A549 (cell line): ENCODE measurements around the gene TBX10. TPM values are rescaled to one million over a fixed set of nuclear protein-coding genes. Genes with fewer than 3 reads are reported as not detected.

Experiments
- ATAC-seq, 2 experiments: fragments of 200-7000 bp in 1 of 2; fragments of >200 bp in 1 of 2; cut with Nextera tagmentation in 1 of 2; cut with Tn5 transposase in 1 of 2; 3 replicates each; pipeline versions ENCODE4 v1.8.0 to v1.9.1; 2018 to 2020; ENCODE audit warnings: mild to moderate bottlenecking in 1 of 2, moderate library complexity in 1 of 2
- CTCF ChIA-PET: fragments of 300-600 bp; sonication (Branson Sonifier 250); formaldehyde crosslinking; extraction: SDS; loops from one replicate; lab custom pipeline; 2021; ENCODE audit warnings: antibody characterized with exemption, inconsistent platforms; lab: Yijun Ruan, JAX
- POLR2A ChIA-PET: fragments of 350-600 bp; formaldehyde crosslinking; extraction: SDS; loops from one replicate; lab custom pipeline; 2021; ENCODE audit warnings: antibody characterized with exemption, inconsistent platforms; lab: Yijun Ruan, JAX
- DNase-seq, 2 experiments: peaks; one replicate each; pipeline versions ENCODE4 v3.0.0 to v3.0.0-alpha.2; 2011 to 2016; ENCODE audit warnings: low read depth in 1 of 2, low spot score in 1 of 2
- FAIRE-seq: peaks from 2 replicates; lab custom pipeline; 2011; peaks lifted over from hg19 to GRCh38; lab: Jason Lieb, UNC
- H3K27ac ChIP-seq, 2 experiments: fragments of >200 bp; sonication (Bioruptor Twin); formaldehyde crosslinking; 3 replicates each; pipeline ENCODE4 v1.5.1; 2016 to 2017
- H3K4me1 ChIP-seq: fragments of >200 bp; sonication (Bioruptor Twin); formaldehyde crosslinking; 3 replicates; pipeline ENCODE4 v1.6.1; 2016
- H3K4me2 ChIP-seq: fragments of >200 bp; sonication (Bioruptor Twin); formaldehyde crosslinking; 3 replicates; pipeline ENCODE4 v1.6.1; 2016
- H3K4me3 ChIP-seq: fragments of >200 bp; sonication (Bioruptor Twin); formaldehyde crosslinking; 3 replicates; pipeline ENCODE4 v1.5.1; 2016
- H3K9me3 ChIP-seq: fragments of >200 bp; sonication (Bioruptor Twin); formaldehyde crosslinking; 3 replicates; pipeline ENCODE4 v1.6.1; 2016
- BCL3 ChIP-seq: fragments of >200 bp; sonication (Bioruptor Twin); formaldehyde crosslinking; IDR thresholded peaks from 3 replicates; pipeline ENCODE4 v1.6.1; 2016
- CHD2 ChIP-seq: fragments of 150-350 bp; IDR thresholded peaks from 2 replicates; pipeline ENCODE4 v1.6.1; 2014; ENCODE audit warnings: low read length; ENCODE audit not compliant: partially characterized antibody
- CHD4 ChIP-seq: fragments of 200-600 bp; sonication (generic); IDR thresholded peaks from 2 replicates; pipeline ENCODE4 v1.6.1; 2016; ENCODE audit warnings: antibody characterized with exemption, mild to moderate bottlenecking, borderline replicate concordance
- CTCF ChIP-seq: fragments of >200 bp; sonication (Bioruptor Twin); formaldehyde crosslinking; IDR thresholded peaks from 3 replicates; pipeline ENCODE4 v1.5.1; 2016
- EHMT2 ChIP-seq: fragments of 200-600 bp; sonication (generic); IDR thresholded peaks from 2 replicates; pipeline ENCODE4 v1.6.1; 2016; ENCODE audit warnings: antibody characterized with exemption, low read depth, mild to moderate bottlenecking, moderate library complexity
- ELK1 ChIP-seq: fragments of 150-350 bp; IDR thresholded peaks from 2 replicates; pipeline ENCODE4 v1.6.1; 2014; ENCODE audit warnings: low read depth, mild to moderate bottlenecking, low read length
- EP300 ChIP-seq, 2 experiments: fragments of >200 bp; sonication (Bioruptor Twin); formaldehyde crosslinking; IDR thresholded peaks; 2 replicates in 1 of 2; 3 replicates in 1 of 2; pipeline ENCODE4 v1.6.1; 2016 to 2017
- ESRRA ChIP-seq: fragments of 150-350 bp; IDR thresholded peaks from 2 replicates; pipeline ENCODE4 v1.6.1; 2014; ENCODE audit warnings: mild to moderate bottlenecking, low read length, borderline replicate concordance
- FOSL2 ChIP-seq, 2 experiments: fragments of 450-650 bp in 1 of 2; fragments of >200 bp in 1 of 2; sonication (Bioruptor Twin) in 1 of 2; formaldehyde crosslinking; IDR thresholded peaks; 2 replicates each; pipeline versions ENCODE4 v1.5.0 to v1.6.1; 2016 to 2020; ENCODE audit warnings: mild to moderate bottlenecking in 1 of 2, moderate library complexity in 1 of 2
- FOXS1 ChIP-seq: fragments of 250-450 bp; sonication (Bioruptor Pico); IDR thresholded peaks from 2 replicates; pipeline ENCODE4 v1.5.0; 2020; ENCODE audit warnings: mild to moderate bottlenecking, moderate library complexity
- GATA3 ChIP-seq: IDR thresholded peaks from 2 replicates; pipeline ENCODE4 v1.6.1; 2012; ENCODE audit warnings: borderline replicate concordance
- HOXB13 ChIP-seq: fragments of 250-450 bp; sonication (Bioruptor Pico); IDR thresholded peaks from 2 replicates; pipeline ENCODE4 v1.5.0; 2020; ENCODE audit warnings: low read depth, mild to moderate bottlenecking, moderate library complexity
- KDM1A ChIP-seq: fragments of 200-600 bp; sonication (generic); IDR thresholded peaks from 2 replicates; pipeline ENCODE4 v1.6.1; 2016; ENCODE audit warnings: low read depth, mild to moderate bottlenecking
- KDM5A ChIP-seq: fragments of 200-600 bp; sonication (generic); IDR thresholded peaks from 2 replicates; pipeline ENCODE4 v1.6.1; 2016; ENCODE audit warnings: antibody characterized with exemption, mild to moderate bottlenecking
- MYC ChIP-seq: IDR thresholded peaks from 2 replicates; pipeline ENCODE4 v1.6.1; 2012; ENCODE audit warnings: mild to moderate bottlenecking, inconsistent platforms, low read length, improper control_type of control experiment, borderline replicate concordance
- NFE2L2 ChIP-seq: fragments of 150-350 bp; conservative IDR thresholded peaks from 2 replicates; pipeline ENCODE4 v1.6.1; 2014; ENCODE audit warnings: low read length
- NPAS2 ChIP-seq: fragments of 250-450 bp; sonication (Bioruptor Pico); IDR thresholded peaks from 2 replicates; pipeline ENCODE4 v1.8.0; 2022; ENCODE audit warnings: mild to moderate bottlenecking, moderate library complexity, borderline replicate concordance
- NR3C1 ChIP-seq: fragments of >200 bp; sonication (Bioruptor Twin); formaldehyde crosslinking; IDR thresholded peaks from 3 replicates; pipeline ENCODE4 v1.6.1; 2017
- POLR2A ChIP-seq: IDR thresholded peaks from 2 replicates; pipeline ENCODE4 v1.6.1; 2012; ENCODE audit warnings: mild to moderate bottlenecking, low read length
- POLR2AphosphoS2 ChIP-seq: conservative IDR thresholded peaks from 2 replicates; pipeline ENCODE4 v1.6.1; 2012; ENCODE audit warnings: low read length, improper control_type of control experiment, inconsistent platforms
- RAD21 ChIP-seq, 2 experiments: fragments of >200 bp in 1 of 2; sonication (Bioruptor Twin) in 1 of 2; formaldehyde crosslinking in 1 of 2; IDR thresholded peaks in 1 of 2; conservative IDR thresholded peaks in 1 of 2; 2 replicates in 1 of 2; 3 replicates in 1 of 2; pipeline ENCODE4 v1.6.1; 2012 to 2018; ENCODE audit warnings: inconsistent platforms in 1 of 2
- SMC3 ChIP-seq: fragments of >200 bp; sonication (Bioruptor Twin); formaldehyde crosslinking; IDR thresholded peaks from 3 replicates; pipeline ENCODE4 v1.6.1; 2018; ENCODE audit warnings: inconsistent platforms
- TP53 ChIP-seq: fragments of 250-450 bp; sonication (Bioruptor Pico); IDR thresholded peaks from 2 replicates; pipeline ENCODE4 v1.5.0; 2021; ENCODE audit warnings: mild to moderate bottlenecking, moderate library complexity
- ZC3H11A ChIP-seq: fragments of 450-650 bp; IDR thresholded peaks from 2 replicates; pipeline ENCODE4 v1.6.1; 2014; ENCODE audit warnings: antibody characterized with exemption, mild to moderate bottlenecking
- ZFP36 ChIP-seq: fragments of 450-650 bp; IDR thresholded peaks from 2 replicates; pipeline ENCODE4 v1.6.1; 2014; ENCODE audit warnings: borderline replicate concordance; ENCODE audit not compliant: partially characterized antibody
- WGBS: methylation state at CpG from one replicate; pipeline ENCODE4 v1.1.6; 2017; ENCODE audit errors: missing lambda C conversion rate; 5-methylcytosine and 5-hydroxymethylcytosine counted together
- polyA minus RNA-seq: library from RNA; depleted of rRNA, polyadenylated mRNA; stranded (reverse); fragments of >200 nt; gene quantifications from 2 replicates; pipeline ENCODE4 v1.2.3, GENCODE V29; 2011; rRNA and poly(A)+ RNA removed
- polyA plus RNA-seq, 4 experiments: library from polyadenylated mRNA; depleted of rRNA in 3 of 4; stranded (reverse); fragments of >200 nt; fragmentation: RNase III in 1 of 4; extraction: RNeasy Plus Mini Kit Qiagen cat#74134 plus additional on column Dnase treatment in 1 of 4; gene quantifications; 2 replicates in 3 of 4; 3 replicates in 1 of 4; pipeline ENCODE4 v1.2.3, GENCODE V29; 2011 to 2017
- TF ChIP-seq, protein P1 (sequence below): IDR thresholded peaks from 2 replicates; pipeline ENCODE4 v1.6.1; 2012

Gene TBX10
- polyA plus RNA-seq (2011; rRNA removed) = not detected in 2 replicates
- not detected in 2 replicates for polyA plus RNA-seq (2012; cell fraction: cytosol; rRNA removed)
- not detected in 2 replicates for polyA plus RNA-seq (2012; cell fraction: nucleus; rRNA removed)
- polyA plus RNA-seq (2017; fragmentation: RNase III; extraction: RNeasy Plus Mini Kit Qiagen cat#74134 plus additional on column Dnase treatment) = not detected in 3 replicates
- not detected in 2 replicates for polyA minus RNA-seq

- 42% methylated on average over 13 of the region's 18 CpGs for WGBS
These were observed at the start of gene TBX10 for GRCh38 chr11:67639438-67639859. TSS of gene TBX10 (minus strand) at chr11:67639763. CDS start at chr11:67639472, 291 bp downstream.

DNA sequence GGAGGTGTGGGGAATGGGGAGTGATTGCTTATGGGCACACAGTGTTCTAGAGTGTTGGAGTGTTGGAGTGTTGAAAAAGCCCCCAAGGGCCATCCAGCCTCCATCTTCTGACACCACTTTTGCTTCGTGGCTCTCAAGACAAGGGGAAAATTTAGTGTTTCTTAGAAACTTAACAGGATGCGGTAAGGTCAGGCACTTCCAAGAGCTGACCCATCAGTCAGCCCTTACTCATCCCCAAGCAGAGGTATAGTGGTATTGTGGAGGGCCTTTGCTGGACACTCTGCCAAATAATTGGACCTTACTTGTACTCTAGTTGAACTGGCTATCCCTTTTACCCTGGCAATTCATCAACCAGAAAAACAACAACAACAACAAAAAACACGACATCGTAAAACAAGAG, 49.6 kb upstream of the TBX10 start:
- no peak overlapping the region for H3K4me3 ChIP-seq
- POLR2A ChIA-PET = no interaction called here
- no peak for ATAC-seq
- CTCF ChIA-PET = interaction anchor here (1.1 to 3.5 kb wide), 2 partner anchors 12 to 40 kb away, joined by 3 to 17 read pairs; no protein-coding TSS in a partner anchor
- H3K9me3 ChIP-seq = no peaks in the 10 kb centered on the region
- 74% methylated on average over 4 of the region's 4 CpGs for WGBS
- H3K4me2 ChIP-seq = no peak overlapping the region
- no peak overlapping the region for H3K27ac ChIP-seq
- H3K4me1 ChIP-seq = no peaks in the 10 kb centered on the region
- TF ChIP-seq FOXS1 (CRISPR knock-in tag) (no peak), SMC3 (no peak), HOXB13 (CRISPR knock-in tag) (no peak), MYC (no peak), KDM5A (no peak), CTCF (no peak), RAD21 (conservative IDR thresholded peaks at IDR 0.05 in 1 of 2, IDR thresholded peaks at IDR 0.05 in 1 of 2) (no peak), ELK1 (no peak), BCL3 (no peak), POLR2A (no peak), EHMT2 (no peak), KDM1A (no peak), POLR2AphosphoS2 (no peak)
- TF ChIP-seq, protein P1, sequence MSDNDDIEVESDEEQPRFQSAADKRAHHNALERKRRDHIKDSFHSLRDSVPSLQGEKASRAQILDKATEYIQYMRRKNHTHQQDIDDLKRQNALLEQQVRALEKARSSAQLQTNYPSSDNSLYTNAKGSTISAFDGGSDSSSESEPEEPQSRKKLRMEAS = no peak
- FAIRE-seq = no peak
- DNase-seq = no peak

More at GRCh38 chr11:67639438-67639859, at the start of gene TBX10:
- peaks cover 8% of the 10 kb centered on the region; the same call in 2 of the 3 replicates for H3K9me3 ChIP-seq
- ChIA-PET POLR2A (no interaction called here), CTCF (interaction anchor here (0.7 to 6.0 kb wide), 11 partner anchors 9 to 162 kb away, joined by 3 to 29 read pairs (median 4); partner anchors contain the start of genes ACY3 and NUDT8)
- no peaks in the 10 kb centered on the region for H3K4me1 ChIP-seq
- no peak within 1 kb of the TSS for H3K4me3 ChIP-seq
- H3K27ac ChIP-seq = no peak within 1 kb of the TSS
- FAIRE-seq (no peak), DNase-seq (no peak), ATAC-seq (peak in 1 of 2 experiments; percentile 18; a peak in 3 of 6 replicates)
- TF ChIP-seq NFE2L2 (no peak), ESRRA (no peak), NR3C1 (no peak), SMC3 (no peak)
- H3K4me2 ChIP-seq = no peak within 1 kb of the TSS

GRCh38 chr11:67687986-67688385, 48.4 kb upstream of the TBX10 start:
- Histone ChIP-seq H3K27ac (no peak overlapping the region), H3K4me1 (no peaks in the 10 kb centered on the region), H3K4me2 (no peak overlapping the region), H3K9me3 (no peaks in the 10 kb centered on the region), H3K4me3 (no peak overlapping the region)
- ChIA-PET CTCF (interaction anchor here (1.4 kb wide), 1 partner anchor 59 kb away, joined by 3 read pairs; the partner anchor contains the start of gene NUDT8), POLR2A (no interaction called here)
- FAIRE-seq (no peak), DNase-seq (no peak), ATAC-seq (no peak)
- 46% methylated on average over 2 of the region's 2 CpGs for WGBS
- TF ChIP-seq NPAS2 (CRISPR knock-in tag) (no peak), ZC3H11A (no peak), CHD2 (no peak), TP53 (CRISPR knock-in tag) (no peak), EHMT2 (no peak), FOSL2 (IDR thresholded peaks at IDR 0.05) (no peak), FOSL2 (CRISPR knock-in tag; IDR thresholded peaks at IDR 0.05) (no peak), GATA3 (no peak), ZFP36 (no peak), EP300 (IDR thresholded peaks at IDR 0.05) (no peak), CHD4 (no peak), BCL3 (no peak)
- TF ChIP-seq, protein P1 = no peak
